HG03097 (cell line): ENCODE measurements around the gene LY6G6C.

Source experiments
- ATAC-seq: cut with Tn5 transposase; IDR thresholded peaks from one replicate; pipeline ENCODE4 v1.9.1; 2021; ENCODE audit not compliant: unreplicated experiment, low FRiP score

LY6G6C gene

DNA sequence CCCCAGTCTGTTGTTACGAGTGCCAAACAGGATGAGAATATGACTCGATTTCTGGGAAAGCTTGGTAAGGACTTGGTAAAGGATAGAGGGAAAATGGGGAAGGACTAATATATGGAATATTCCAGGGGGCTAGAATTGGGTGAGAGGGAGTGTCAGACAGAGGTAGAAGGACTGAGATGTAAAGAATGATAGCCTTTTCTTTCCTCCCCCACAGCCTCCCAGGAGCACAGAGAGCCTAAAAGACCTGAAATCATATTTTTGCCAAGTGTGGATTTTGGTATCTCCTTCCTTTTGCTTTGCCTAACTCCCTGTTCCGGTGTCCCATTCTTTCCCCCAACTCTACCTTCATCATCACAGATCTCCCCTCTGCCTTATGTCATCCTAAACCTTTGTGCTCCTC lies 21.3 kb upstream of the LY6G6C start:
- no peak for ATAC-seq

DNA sequence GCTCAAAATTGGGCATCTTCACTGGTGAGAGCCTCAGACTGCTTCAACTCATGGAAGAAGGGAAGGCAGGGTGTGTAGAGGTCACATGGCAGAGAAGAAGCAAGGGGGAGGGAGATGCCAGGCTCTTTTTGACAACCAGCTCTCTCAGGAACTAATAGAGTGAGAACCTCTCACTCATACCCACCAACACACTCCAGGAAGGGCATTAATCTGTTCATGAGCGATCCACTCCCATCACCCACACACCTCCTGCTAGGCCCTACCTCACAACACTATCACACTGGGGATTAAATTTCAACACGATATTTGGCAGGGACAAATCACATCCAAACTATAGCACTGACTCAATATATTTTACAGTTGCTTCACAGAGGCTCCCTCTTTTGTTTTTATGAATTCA lies 20.3 kb upstream of the LY6G6C start:
- ATAC-seq, result no peak

DNA sequence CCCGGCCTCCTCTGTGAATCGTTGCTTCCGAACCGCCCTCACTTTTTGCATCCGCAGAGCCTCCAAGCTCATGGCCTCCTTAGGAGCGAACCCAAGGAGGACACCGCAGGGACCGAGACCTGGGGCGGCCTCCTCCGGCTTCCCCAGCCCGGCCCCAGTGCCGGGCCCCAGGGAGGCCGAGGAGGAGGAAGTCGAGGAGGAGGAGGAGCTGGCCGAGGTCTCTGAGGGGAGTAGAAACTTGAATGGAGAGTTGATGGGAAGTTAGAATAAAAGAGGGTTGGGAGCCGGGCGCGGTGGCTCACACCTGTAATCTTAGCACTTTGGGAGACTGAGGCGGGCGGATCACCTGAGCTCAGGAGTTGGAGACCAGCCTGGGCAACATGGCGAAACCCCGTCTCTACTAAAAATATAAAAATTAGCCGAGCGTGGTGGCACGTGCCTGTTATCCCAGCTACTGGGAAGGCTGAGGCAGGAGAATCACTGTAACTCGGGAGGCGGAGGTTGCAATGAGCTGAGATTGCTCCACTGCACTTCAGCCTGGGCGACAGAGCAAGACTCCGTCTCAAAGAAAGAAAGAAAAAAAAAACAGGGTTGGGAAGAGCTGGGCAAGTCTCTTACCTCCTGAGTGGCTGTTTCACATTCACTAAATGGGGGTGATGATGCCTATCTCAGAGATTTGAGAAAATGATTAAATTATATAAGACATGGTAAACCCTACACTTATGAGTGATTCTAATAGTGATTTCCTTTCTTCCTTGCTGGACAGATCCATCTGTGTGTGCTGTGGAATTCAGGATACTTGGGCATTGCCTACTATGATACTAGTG lies 19.1 kb upstream of the LY6G6C start:
- peak; percentile 2 for ATAC-seq

DNA sequence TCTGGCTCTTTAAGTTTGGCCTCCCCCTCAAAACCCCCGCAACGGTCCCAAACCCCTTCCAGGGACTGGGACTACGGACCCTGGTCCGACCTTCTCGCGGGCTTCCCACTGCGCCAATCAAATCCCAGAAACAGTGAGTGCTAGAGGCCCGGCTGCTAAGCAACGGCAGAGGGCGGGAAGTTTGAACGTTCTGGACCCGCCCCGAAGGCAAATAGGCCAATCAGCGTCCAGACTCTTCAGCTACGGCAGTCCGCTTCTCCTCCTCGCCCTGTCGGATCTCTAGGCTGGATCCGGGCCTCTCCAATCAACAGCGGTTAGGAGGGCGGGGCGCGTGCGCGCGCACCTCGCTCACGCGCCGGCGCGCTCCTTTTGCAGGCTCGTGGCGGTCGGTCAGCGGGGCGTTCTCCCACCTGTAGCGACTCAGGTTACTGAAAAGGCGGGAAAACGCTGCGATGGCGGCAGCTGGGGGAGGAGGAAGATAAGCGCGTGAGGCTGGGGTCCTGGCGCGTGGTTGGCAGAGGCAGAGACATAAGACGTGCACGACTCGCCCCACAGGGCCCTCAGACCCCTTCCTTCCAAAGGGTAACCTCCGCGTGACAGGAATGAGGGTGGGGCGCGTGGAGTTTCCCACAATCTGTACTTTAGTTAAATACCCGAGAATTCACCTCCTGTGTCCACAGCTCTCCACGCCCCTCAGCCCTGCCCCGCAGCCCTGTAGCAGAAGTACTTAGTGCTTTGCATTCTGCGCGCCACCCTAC lies 18.3 kb upstream of the LY6G6C start, which contains the start of gene MSH5:
Gene MSH5, plus strand, starts transcription at position 367 of the 758 bp plus-strand sequence. CDS start 462 bp downstream, outside the sequence.
- peak; percentile 57 for ATAC-seq

DNA sequence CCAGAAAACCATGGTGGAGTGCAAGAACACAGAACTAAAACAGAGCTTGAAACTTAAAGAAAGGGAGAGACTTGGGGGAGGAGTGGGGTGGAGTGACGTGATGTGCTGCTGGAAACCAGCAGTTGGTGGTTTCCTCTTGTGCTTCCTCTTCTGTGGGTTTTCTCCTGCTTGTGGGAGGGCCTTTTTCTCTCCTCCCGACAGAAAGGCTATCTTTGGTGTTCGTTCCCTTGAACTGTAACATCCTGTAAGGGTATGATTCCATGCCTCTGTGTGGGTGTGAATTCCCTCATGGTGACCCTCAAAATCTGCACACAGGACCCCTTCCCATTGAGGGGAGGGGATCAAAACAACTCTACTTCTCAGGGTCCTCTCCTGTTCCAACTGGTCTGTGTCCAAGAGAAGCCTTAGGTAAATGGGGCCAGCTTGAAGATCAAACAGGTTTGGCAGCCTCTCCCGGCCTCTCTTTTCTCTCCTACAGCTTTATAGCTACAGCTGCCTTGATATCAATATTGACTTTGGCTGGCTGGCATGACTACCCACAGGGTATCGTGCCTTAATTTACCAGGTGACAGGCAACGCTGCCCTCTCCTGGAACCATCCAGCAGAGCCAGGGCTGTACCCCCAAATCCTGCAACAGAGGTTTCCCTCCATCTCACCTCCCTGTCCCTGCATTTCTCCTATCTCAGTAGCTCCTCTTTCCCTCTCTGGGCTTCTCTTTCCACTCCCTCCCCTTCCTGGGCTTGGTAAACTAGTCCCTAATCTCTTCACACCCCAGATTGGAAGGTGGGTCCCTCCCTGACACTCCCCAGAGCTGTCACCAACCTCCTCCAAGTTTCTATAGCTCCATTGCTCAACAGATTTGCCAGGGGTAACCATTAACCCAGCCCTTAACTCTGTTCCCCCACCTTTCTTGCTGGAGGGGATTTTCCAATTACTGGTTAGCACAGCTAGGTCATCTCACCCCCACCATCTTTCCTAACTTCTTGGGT lies 16.7 kb upstream of the LY6G6C start:
- no peak for ATAC-seq

DNA sequence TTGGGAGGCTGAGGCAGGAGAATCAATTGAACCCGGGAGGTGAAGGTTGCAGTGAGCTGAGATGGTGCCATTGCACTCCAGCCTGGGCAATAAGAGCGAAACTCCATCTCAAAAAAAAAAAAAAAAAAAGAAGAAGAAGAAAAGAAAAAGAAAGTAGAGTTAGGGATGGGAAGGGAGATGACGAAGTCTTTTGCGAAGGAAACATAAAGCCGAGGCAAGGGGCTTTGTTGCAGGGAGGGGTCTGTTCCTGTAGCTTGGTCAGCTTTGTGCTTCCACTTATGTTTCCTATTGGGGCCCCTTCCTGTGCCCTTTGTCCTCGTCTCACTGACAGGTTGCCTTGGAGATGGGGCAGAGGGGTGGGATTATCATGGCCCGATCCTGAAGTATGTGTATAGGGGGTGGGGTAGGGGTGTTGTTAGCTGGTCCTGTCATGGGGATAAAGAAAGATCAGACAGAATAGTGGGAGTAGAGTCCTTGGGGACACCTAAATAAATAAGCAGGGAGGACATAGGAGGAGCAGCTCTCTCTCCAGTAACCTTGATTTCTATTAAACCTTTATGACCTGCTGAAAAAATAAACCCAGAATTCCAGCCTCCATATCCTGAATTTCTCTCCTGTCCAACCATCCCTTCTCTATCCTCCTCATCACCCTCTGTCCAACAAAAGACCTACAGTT lies 15.9 kb upstream of the LY6G6C start:
- ATAC-seq, result no peak

DNA sequence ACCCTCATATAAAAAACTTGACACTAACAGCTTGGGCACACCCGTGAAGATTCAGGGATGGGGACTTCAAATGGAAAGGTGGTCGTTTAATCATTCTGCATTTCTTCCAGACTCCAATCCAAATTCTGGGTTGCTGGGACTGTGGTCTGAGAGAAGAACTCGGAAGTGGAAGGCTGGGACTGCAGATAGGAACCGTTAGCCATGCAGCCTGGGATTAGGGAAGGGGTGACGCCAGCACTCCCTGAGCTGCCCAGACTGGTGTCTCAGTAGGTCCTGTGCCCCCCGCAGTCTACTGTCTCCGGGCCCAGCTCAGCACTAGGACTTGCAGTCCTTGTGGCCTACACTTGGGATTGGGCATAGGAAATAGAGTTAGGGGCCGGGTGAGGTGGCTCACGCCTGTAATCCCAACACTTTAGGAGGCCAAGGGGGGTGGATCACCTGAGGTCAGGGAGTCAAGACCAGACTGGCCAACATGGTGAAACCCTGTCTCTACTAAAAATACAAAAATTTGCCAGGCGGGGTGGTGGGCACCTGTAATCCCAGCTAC lies 15.3 kb upstream of the LY6G6C start:
- ATAC-seq, result no peak

DNA sequence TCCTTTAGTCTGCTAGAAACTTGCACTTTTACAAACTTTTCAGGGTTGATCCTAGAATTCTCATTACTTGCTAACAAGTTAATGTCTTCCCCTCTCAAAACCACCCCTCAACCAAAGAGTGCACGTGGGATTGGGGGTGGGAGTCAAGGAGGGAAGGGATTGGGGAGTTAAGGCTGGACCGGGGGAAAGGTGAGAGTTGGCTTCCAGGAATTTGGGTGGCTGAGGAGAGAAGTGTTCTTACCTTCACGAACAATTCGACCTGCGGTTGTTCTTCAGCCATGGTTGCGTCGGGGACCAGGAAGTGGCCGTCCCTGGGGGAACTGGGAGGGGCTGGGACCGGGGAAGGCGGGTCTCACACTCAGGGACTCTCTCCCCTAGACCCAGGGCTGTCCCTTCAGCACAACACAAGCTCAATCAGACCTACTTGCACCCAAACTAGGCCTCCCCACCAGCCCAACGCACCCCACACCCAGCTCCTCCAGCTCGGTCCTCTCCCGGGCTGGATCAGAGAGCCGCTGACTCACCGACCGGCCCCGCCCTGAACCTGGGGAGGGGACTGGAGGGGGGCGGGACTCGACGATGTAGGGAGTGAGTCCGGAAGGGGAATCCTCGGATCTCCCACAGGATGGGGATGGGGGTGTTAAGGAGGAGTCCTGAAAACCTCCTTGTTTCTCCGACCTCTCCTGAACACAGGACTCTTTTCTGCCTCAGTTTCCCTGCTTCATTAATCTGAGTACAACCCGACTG lies 14.6 kb upstream of the LY6G6C start, which contains the start of gene CLIC1:
Gene CLIC1, minus strand, starts transcription at position 510 of the 747 bp plus-strand sequence. Its CDS starts 230 bp downstream, at position 280.
- no peak for ATAC-seq

DNA sequence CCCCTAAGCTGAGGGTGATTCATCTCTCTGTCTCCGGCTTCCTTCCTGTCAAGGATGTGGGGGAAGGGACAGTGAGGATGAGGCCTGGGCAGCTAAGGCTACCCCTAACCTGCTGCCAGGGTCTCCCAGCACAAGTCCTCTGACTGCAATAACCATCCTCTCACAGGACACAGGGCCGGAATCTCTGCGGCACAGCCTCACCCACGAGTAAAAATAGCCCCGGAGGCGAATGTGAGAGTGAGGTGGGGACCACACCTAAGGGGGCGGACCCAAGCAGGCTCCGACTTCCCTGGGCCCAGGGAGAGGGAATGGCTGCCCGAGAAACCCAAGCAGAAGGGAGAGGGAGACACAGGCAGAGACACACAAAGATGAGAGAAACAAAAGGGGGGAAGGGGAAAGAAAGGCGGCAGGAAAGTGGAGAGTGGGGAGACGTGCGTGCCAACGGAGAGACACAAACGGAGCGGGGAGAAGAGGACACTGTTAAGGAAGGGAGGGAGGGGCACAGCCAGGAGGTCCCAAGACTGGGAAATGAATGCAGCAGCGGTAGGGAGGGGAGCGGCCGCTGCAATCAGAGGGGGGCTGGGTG lies 13.4 kb upstream of the LY6G6C start:
- ATAC-seq, result no peak

DNA sequence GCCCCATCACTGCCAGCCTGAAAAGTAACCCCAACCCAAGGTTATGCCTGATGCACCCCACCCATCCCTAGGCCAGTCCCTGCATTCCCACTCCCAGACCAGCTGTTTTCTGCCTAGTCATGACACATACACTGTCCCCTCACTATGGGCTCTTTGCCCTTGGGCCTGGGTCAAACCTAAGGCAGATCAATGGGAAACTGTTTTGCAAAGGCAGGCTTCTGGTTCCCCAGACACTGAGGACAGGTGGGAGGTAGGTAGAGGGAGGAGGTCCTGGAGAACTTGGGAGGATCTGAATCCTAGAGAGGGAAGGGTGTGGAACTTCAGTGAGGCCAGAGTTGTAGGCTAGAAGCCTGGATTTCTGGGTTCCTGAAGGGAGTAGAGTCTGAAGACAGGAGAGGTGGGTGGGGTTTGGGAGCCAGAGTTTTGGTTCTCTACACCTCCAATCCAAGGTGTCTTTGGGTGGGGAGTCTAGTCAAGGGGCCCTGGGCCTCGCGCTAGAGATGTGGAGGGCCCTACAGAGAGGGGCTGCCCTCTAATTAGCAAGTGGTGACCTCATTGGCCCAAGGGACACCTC lies 12.8 kb upstream of the LY6G6C start:
- ATAC-seq, result no peak

DNA sequence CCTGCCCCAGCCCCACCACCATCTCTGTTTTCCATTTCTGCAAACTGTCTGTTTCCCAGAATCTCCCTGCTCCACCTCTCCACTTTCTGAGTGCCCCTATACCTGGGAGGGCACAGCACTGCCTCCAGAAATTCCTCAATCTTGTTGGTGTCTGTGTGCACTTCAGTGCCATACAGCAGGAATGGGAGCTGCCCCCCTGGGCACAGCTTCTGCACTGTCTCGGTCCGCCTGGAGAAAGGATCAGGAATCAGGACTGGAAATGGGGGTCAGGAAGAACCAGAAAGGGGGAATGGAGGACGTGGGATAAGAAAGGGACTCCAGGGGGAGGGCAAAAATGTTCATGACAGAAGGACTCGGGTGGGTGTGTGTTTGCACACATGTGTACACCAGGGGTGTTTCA lies 12.2 kb upstream of the LY6G6C start:
- ATAC-seq, result no peak

DNA sequence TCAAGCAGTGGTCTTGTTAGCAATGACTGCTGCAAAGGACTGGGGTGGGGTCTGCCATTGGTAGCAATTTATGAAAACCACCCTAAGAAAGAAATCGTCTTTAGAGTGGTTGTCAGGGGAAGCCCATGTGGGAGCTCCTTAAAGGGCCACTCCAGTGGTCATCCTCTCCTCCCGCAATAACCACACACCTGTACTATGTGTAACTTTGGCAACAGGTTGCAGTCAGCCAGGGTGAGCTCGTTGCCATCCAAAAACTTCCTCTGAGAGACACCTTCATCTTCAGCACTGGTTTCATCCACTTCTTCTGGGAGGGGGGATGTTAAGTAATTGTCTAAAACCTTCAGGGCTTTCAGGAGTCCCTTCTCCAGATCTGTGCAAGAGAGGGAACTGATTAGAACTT lies 10.5 kb upstream of the LY6G6C start:
- no peak for ATAC-seq

DNA sequence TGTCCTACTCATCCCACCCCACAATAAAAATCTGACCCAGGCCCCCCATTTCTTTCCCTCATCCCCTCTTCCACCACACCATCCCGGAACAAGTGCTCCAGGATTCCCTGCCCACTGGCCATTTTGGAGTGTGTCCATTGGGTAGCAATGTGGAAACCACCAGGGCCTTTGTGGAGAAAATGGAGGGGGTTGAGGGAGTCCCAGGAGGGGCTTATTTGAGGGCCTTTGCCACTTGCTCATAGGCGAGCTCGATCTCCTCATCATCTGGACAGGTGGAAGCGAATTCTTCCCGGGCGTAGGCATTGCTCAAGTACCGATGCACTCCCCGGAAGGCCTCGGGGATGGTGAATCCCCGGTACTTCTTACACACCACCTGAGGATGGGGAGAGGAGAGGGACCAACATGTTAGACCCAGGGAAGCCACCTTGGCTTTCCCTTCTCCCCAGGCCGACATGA lies 9.1 kb upstream of the LY6G6C start:
- ATAC-seq, result no peak

DNA sequence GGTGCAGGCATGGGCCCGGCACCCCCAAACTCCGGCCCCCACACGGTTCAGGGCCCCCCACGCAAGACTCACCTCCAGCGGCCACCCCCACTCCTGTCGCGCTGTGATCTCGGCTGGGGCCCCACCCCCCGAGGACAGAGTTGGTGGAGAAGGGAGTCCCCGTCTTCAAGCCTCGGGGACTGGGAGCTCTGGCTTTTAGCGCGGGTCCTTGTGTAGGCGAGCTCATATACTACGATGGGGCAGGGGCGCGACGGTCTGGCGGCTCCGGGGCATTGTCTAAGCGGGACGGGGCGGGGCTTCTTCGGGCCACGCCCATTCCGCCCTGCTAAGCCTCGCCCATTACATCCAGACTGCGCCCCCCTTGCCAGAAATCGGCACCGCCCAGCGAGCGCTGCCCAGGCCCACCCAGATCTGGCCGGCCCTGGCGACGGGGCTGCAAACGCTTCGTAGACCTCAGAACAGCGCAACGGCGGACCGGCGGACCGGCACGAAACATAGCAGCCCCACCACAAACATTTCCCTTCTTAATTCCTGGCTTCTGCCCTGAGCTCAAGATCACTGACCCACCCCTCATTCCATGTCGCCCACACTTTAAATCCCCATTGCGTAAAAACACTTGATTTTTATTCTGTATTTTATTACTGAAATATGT lies 8.6 kb upstream of the LY6G6C start:
- peak; percentile 8 for ATAC-seq

DNA sequence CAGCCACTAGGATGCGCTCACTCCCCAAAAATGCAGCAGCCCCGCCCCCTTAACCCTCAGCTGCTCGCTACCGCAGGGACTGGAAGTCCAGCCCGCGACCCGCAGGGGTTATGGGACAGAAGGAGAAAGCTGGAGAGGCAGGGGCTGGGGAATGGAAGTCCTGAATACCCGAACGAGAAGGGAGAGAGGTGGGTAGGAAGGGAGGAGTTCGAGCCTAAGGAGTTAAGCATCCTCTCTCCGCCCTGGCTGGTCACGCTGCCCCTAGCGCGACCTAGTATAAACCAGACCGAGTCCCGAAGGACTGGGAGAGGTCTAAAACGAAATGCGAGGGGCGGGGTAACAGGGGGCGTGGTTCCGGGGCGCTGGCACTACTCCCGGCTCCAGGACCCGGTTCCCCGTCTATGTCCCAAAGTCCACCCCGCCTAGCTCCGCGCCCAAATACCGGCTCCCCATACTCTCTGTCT lies 8.0 kb upstream of the LY6G6C start:
- peak; percentile 33 for ATAC-seq

DNA sequence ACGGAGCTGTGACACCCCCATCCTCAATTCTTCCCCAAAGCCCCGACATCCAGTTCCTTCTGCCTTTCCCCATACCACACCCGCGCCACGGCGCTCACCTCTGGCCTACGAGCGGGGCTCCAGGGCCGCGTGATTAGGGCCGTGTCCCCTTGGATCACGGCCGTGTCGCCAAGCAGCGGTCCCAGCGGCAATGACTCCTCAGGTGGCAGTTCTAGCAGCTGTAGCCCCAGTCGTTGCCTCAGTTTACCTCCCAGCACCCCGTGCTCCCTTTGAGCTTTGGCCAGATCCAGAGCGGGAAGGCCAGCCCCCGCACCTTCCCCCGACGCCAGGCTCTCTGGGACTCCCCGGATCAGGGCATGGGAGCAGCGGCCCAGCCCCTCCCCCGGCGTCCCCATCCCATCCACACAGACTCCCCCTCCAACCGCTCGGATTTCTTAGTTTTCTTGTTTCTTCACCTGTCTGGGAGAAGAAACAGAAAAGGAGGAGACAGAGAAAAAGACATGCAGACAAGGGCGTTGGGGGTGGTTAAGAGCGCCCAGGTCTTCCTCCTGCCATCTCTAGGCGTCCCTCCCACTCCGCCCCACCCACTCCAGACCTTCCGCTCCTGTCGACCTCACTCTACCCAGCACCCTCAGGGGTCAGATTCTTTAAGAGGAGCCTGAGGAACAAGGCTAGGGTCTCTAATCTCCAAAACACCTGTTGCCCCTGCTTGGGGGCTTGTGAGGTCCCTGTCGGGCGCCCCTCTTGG lies 7.4 kb upstream of the LY6G6C start, which contains the start of gene DDAH2:
Gene DDAH2, minus strand, starts transcription at position 533 of the 748 bp plus-strand sequence. Its CDS starts 138 bp downstream, at position 395.
- ATAC-seq, result no peak
